Effector CD8-positive, alpha-beta T cell (primary cell): ENCODE measurements around the gene TOR1AIP1.
A peak's percentile ranks its signal among the peaks of the same experiment; 100 is the strongest.
"Not testable (repeated sequence)": the region's sequence is repeated elsewhere in the genome, so short reads cannot be mapped to it uniquely, and the experiment has no call there.

Source experiments
- DNase-seq: peaks from one replicate; lab custom pipeline; 2025; lab: John Stamatoyannopoulos, UW

The TOR1AIP1 gene

DNA sequence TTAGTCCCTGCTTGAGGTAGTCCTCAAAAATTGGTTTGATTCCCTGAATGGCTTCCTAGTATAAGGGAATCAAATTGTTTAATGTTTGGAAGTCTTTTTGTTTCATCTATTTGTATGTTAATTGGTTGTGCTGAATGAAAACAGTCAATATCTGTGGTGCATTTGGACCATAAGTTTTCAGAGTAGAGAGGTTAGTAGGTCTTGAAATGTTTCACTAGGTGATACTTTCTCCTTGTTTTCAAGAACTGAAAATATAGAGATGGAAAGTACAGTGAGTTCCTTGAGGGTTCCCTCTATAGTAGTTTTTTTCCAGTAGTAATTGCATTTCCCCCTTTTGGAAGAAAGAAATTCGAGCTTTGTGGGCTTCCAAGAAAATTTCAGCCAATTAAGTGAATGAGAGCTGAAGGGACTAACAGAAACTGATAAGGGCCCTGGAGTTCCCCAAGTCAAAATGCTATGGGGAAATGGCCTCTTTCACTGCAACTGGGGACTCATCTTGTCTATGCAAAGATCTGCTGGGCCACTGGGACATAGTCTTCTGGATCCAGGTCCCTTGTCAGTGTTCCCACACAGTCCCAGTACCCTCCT is 53.9 kb downstream of the TOR1AIP1 start:
- no peak for DNase-seq

DNA sequence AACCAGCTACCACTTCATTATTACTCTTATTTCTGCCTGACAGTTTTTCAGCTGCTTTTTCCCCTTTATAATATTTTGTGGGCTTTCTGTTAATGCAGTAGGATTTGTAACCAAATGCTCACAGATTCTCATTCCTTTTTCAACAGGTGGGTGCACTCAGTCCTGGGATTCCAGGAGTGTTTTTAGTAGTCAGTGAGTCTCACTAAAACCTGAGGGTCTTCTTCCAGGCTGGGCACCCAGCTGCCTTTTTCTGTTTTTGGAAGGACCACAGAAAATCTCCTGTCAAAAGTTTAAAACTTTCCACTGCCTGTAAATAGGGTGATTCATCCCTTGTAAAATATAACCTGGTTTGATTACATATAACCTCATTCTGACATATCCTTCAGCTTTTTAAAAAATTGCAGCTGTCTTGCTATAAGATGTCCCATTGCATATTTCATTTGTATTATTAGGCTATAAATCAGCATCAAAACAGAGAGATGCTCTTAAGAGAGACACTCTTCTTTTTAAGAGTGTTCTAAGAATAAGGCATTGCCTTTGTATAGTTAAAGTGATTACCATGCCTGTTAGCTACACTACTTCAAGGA is 55.7 kb downstream of the TOR1AIP1 start:
- no peak for DNase-seq

DNA sequence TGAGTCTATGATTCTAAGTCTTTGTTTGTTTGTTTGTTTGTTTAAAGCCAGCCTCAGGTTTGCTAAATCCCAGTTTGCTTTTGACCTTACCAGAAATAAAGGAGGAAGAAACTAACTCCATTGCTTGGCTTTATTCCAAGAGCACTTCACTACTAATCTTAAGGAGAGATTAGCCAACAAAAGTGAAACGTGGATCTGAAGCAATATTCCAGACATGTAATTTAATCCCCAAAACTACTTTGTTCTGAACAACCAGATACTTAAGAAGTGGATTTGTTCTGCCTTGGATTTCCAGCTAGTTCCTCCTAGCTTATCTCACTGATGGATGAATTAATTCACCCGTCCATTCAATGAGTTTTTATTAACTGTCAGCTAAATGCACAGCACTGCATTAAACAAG is 56.7 kb downstream of the TOR1AIP1 start:
- no peak for DNase-seq

DNA sequence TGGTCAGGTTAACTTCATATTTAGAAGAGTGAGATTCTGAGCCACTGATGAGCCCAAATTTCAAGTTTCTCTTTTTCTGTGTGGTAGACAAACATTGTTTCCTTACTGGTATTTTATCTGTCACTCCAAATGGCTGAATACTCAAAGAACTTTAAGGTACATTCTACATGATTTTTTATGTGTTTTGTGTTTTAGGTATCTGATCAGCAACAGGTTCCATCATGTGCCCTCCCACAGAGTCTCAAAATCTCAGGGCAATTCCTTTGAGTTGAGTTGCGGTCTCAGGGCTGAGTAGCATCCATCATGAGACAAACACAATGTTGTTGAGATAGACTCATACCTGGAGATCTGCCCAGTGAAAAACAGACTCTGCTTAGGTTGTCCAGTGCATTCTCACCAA is 57.9 kb downstream of the TOR1AIP1 start:
- DNase-seq: no peak

DNA sequence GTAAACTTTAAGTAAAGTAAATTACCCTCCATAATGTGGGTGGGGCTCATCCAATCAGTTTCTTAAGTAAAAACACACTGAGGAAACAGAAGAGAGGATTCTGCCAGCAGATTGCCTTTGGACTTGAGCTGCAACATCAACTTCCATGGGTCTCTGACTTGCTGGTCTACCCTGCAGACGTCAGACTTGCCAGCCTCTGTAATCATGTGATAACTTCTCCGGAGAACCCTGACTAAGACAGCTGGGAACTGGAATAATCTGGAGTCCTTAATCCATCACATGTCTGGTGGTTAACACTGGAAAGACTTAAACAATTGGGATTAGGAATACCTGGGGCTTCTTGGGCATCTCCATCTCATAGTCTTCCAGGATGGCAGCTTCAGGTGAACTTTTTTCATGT is 59.4 kb downstream of the TOR1AIP1 start:
- no peak for DNase-seq

DNA sequence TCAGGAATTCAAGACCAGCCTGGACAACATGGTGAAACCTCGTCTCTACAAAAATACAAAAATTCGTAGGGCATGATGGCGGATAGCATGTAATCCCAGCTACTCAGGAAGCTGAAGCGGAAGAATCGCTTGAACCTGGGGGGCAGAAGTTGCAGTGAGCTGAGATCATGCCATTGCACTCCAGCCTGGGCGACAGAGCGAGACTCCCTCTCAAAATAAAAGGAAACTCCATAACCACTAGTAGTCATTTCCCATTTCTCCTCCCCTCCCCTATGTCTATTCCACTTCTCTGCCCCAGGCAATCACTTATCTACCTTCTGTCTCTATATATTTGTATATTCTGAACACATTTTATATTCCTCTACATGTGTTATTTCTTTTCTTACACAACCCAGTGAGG is 68.6 kb downstream of the TOR1AIP1 start:
- no peak for DNase-seq

DNA sequence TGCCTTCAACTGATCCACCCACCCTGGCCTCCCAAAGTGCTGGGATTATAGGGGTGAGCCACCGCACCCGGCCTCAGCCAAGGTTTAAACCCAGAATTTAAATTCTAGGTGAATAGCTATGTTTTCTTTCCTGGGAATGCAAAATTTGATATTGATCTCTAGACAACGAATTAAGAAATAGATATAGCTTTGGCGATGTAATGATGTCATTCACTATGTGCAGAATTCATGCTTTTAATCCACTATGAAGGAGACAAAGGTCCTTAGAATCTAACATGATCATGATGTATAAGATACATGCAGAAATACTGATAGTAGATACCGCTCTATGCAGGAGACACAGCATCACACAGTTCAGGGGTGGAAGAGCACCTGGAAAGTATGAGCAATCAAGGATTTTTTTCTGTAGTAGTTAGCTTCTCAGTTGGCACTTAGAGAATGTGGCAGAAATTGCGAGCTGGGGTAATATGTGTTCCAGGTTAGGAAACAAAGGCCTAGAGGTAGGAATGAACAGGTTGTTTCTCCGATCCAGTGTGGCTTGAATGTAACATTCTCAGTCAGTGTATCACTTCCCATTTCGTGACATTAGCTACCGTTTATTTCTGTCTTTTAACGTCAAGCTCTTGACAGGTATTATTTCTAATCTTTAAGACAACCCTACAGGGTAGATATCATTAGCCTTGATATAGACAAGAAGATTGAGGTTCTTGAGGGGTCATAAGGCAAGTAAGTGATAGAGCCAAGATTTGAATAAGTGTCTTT is 69.5 kb downstream of the TOR1AIP1 start:
- no peak for DNase-seq

DNA sequence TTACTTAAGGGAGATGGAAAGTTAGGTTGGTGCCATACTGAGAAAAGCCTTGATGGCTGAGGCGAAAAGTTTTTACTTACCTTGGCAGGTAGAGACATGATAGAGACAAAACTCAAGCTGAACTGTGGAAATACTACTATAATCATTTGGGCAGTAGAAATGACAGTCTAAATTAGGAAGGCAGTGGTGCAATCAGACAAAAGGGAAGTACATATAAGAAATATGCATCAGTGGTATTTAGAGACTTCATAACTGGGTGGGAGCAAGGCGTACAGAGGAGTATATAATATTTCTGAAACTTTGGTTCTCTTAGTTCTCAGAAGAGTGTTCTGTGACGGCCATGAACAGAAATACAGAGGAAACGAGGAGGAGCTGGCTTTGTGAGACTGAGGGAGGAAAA is 70.1 kb downstream of the TOR1AIP1 start:
- no peak for DNase-seq

DNA sequence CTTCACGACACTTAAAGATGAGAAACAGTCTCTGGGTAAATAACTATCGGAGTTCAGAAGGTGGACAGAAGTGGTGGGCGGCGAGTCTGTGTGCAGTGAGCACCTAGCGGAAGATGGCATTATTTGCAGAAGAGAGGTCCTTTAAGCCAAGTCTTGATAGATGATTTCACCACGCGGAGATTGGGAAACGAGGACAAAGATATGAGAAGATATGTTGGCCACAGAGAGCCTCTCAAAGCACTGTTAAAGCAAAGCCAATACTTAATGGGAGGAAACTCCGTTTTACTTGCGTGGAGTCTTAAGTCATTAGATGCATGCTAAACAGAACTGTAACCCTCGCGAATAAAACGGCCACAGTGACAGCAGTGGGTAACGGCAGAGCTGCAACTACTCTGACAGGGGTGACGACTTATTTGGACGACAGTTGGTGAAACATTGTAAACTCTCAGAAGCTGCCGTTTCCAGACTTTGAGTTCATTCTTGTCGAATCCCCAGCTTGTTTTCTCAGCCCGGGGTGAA is 71.9 kb downstream of the TOR1AIP1 start:
- peak; percentile 23 for DNase-seq

DNA sequence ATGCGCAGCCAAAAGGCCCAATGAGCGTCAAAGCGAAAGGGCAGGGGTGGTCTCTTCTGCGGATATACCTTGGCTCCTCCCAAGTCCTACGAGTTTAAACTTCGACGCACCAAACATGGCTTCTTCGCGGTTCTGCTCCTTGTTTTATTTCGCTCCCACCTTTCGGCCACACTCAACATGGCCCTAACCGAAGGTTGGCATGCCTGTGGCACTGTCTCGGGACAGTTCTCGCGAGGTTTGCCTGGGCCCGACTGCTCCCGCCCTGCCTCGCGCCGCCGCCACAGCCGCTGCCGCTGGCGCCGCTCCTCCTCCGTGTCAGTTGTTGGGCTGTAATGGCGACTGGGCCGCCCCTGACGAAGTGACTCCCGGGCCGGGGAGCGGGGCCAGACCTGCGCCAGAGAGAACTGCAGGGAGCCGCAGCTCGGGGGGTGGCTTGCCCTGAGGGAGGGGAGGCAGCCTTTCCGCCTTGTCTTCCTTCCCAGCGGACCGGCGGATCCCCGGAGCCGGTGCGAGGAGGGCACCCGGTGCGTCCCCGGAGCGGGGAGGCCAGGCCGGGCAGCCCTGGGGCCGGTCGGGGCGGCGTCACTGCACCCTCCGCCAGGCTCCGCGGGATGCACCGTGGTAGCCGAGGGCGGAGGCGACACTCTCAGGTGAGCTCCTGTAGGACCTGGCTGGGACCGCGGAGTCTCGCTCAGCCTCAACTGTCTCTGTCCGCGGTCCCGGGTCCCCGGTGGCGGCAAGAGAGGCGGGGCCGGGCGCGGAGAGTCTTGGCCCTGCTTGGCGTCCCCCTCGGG is 72.6 kb downstream of the TOR1AIP1 start, which contains the start of gene CEP350:
TSS of gene CEP350 (plus strand) at position 318 of the 794 bp plus-strand sequence. CDS start 31,372 bp downstream, outside the sequence.
- peak; percentile 96 for DNase-seq

DNA sequence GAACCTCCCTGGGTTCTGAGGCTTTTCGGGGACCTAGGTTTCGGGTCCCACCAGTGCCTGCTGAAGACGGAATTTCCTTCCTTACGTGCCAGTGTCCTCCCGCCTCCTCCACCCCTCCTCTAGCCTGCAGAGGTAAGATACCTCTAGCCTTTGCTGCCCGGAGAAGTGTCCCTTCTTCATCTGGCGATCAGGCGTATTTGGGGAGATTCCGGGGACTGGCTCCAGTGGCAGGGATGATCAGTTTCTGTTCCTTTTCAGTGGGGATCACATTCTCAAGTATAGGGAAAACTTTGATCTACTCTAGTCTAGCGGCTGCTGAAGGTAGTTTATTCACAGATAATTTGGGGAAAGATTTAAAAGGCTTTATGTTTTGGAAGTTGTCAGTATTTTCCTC is 73.2 kb downstream of the TOR1AIP1 start:
- no peak for DNase-seq

DNA sequence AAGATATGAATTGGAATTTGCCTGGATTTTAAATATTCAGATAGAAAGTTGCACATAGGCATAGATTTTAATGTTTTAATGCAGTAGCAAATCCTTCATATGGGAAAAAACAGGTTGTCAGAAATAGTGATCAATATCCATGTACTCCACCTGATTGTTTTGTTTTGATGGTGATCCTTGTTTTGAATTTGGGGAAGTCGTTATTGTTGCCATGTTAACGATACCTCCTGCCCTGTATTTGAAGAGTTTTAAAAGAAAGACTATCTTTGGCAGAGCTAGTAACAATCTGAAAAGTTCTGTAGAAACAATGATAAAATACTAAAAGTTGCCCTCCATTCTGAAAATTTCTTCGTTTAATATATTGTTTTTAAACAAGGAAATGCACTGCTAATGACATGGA is 73.6 kb downstream of the TOR1AIP1 start:
- DNase-seq: no peak

DNA sequence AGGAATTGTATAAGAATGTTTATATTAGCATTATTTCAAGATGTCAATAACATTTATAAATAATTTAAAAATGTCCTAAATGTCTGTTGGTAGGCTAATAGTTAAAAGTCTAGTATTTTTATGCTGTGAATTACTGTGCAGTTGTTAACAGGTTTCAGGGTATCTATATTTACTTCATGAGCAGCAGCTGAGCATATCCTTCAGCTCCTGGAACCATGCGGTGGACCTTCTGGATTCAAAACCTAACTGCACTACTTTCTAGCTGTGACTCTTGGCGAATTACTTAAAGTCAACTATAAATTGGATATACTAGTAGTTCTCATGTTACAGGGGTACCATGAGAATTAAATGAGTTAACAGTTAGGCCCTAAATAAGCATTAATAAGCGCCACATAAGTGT is 76.3 kb downstream of the TOR1AIP1 start:
- no peak for DNase-seq

DNA sequence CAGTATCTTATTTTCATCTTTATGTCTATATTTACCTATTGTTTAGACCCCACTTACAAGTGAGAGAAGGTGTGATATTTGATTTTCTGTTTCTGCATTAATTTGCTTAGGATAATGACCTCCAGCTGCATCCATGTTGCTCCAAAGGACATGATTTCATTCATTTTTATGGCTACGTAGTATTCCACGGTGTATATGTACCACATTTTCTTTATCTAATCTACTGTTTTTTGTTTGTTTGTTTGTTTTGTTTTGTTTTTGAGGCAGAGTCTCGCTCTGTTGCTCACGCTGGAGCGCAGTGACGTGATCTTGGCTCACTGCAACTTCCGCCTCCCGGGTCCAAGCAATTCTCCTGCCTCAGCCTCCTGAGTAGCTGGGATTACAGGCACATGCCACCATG is 80.1 kb downstream of the TOR1AIP1 start:
- not testable (repeated sequence) for DNase-seq

DNA sequence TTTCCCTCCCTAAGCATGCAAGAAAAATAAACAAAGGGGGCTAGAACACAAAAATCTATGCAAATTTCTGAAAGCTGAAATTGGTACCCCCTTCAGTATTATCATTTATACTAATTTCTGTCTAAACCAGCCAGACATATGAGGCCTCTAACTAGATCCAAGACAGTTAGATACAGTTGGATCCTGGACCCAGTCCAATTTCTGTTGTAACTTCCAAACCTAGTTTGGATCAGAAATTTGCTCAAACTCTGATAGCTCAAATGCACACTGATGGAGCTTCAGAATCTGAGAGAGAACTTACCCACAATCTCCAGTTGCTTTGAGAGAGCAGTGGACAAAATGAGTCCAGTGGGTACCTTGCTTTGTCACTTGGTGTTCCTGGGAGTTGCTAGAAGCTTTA is 84.5 kb downstream of the TOR1AIP1 start:
- no peak for DNase-seq

DNA sequence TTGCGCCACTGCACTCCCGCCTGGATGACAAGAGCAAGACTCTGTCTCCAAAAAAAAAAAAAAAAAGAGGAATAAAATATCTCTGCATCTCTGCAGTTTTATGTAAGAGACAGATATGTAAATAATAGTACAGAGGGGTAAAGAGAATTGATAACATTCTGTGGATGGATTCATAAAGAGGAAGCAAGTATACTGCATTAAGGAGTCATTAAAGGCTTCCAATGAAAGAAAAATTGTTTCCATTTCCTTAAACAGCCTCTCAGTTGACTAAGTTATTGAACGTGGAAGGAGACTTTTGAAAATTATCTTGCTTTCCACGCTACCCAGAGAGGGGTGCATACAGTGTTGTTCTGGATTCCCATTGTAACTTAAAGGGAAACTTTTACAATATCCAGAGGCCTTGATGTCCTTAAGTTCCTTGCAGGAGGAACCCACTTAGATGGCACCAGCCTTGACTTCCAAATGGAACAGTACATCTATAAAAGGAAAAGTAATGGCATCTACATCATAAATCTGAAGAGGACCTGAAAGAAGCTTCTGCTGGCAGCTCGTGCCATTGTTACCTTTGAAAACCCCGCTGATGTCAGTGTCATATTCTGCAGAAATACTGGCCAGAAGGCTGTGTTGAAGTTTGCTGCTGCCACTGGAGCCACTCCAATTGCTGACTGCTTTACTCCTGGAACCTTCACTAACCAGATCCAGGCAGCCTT is 86.4 kb downstream of the TOR1AIP1 start:
- DNase-seq: no peak

DNA sequence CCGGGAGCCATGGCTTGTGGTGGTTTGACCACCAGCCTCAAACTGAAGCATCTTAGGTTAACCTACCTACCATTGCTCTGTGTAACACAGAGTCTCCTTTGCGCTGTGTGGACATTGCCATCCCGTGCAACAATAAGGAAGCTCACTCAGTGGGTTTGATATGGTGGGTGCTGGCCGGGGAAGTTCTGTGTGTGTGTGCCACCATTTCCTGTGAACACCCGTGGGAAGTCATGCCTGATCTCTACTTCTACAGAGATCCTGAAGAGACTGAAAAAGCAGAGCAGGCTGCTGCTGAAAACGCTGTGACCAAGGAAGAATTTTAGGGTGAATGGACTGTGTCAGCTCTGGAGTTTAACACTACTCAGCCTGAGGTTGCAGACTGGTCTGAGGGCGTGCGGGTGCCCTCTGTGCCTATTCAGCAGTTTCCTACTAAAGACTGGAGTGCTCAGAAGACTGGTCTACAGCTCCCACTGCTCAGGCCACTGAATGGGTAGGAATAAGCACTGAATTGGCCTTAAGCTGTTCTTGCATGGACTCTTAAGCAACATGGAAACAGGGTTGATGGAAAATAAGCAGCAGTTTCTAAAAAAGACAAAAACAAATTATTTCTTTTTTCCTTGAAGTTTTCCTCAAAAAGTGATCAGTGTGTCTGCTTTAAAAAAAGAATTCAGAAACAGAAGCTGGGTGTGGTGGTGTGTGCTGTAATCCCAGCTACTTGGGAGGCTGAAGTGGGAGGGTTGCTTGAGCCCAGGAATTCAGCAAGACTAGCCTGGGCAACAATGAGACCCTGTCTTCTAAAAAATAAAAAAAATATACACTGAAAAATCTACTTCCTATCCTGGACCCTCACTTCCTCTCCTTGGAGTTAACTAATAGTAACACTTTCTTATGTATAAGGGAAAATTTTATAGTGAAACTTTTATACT is 87.2 kb downstream of the TOR1AIP1 start:
- no peak for DNase-seq
